GM23248 (cell line): ENCODE data around the gene ZNF503.

Experiments
- EZH2 ChIP-seq: fragments of 200-600 bp; sonication (generic); IDR thresholded peaks from 2 replicates; pipeline ENCODE4 v1.6.1; 2018; ENCODE audit warnings: antibody characterized with exemption, mild to moderate bottlenecking; ENCODE audit not compliant: insufficient read depth, poor library complexity, severe bottlenecking
- EZH2phosphoT487 ChIP-seq: fragments of 200-600 bp; sonication (generic); IDR thresholded peaks from 2 replicates; pipeline ENCODE4 v1.6.1; 2018; ENCODE audit warnings: antibody characterized with exemption, moderate library complexity, mild to moderate bottlenecking, low read depth; ENCODE audit not compliant: insufficient read depth

DNA sequence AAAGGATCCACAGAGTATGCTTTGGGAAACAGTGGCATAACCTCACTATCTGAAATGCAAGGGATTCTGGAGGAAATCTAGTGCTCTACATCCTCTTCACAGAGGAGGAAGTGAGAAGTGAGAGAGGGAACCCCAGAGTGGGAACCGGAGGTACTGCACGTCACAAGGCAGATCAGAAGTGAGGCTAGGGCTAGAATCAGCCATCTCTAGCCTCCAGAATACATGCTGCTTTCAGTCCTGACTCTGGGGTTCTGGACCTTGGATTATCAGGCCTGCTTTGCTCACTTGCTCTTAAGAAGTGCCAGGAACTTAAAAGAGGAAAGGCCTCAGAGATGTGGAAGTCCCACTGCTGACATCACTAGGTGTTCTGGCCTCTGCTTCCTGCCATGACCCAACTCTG, 25.7 kb downstream of the ZNF503 start:
- TF ChIP-seq EZH2phosphoT487 (no peak), EZH2 (no peak)
